GM12865 (cell line): ENCODE data around the gene ADAMTS17.

Experiments used
- DNase-seq: peaks from one replicate; pipeline ENCODE4 v3.0.0; 2010; ENCODE audit warnings: low read depth
- H3K4me3 ChIP-seq: 2 replicates; pipeline ENCODE4 v1.5.1; 2011; ENCODE audit warnings: mild to moderate bottlenecking, low read depth, low read length, control low read depth
- TF ChIP-seq, protein P1 (sequence below): IDR thresholded peaks from 2 replicates; pipeline ENCODE4 v1.5.1; 2011; ENCODE audit warnings: low read length, control low read depth, low read depth, inconsistent platforms; ENCODE audit not compliant: insufficient read depth; ENCODE audit errors: missing control alignments

The ADAMTS17 gene

DNA sequence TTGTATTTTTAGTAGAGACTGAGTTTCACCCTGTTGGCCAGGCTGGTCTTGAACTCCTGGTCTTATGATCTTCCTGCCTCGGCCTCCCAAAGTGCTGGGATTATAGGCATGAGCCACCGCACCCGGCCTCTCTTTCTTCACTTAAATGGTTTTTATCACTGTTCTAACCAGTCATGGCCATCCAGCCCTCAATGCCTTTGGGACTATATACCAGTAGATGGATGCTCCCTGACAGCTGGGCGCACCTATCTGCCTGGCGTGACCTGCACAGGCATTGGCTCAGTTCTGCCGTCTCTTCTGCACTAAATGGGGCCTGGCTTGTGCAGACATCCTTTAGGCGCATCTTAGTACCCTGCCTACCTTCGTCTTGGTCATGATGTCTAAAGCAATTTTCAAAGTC is 233.4 kb downstream of the ADAMTS17 start:
- H3K4me3 ChIP-seq = no peak overlapping the region
- TF ChIP-seq, protein P1, sequence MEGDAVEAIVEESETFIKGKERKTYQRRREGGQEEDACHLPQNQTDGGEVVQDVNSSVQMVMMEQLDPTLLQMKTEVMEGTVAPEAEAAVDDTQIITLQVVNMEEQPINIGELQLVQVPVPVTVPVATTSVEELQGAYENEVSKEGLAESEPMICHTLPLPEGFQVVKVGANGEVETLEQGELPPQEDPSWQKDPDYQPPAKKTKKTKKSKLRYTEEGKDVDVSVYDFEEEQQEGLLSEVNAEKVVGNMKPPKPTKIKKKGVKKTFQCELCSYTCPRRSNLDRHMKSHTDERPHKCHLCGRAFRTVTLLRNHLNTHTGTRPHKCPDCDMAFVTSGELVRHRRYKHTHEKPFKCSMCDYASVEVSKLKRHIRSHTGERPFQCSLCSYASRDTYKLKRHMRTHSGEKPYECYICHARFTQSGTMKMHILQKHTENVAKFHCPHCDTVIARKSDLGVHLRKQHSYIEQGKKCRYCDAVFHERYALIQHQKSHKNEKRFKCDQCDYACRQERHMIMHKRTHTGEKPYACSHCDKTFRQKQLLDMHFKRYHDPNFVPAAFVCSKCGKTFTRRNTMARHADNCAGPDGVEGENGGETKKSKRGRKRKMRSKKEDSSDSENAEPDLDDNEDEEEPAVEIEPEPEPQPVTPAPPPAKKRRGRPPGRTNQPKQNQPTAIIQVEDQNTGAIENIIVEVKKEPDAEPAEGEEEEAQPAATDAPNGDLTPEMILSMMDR = no peak
- DNase-seq = no peak

DNA sequence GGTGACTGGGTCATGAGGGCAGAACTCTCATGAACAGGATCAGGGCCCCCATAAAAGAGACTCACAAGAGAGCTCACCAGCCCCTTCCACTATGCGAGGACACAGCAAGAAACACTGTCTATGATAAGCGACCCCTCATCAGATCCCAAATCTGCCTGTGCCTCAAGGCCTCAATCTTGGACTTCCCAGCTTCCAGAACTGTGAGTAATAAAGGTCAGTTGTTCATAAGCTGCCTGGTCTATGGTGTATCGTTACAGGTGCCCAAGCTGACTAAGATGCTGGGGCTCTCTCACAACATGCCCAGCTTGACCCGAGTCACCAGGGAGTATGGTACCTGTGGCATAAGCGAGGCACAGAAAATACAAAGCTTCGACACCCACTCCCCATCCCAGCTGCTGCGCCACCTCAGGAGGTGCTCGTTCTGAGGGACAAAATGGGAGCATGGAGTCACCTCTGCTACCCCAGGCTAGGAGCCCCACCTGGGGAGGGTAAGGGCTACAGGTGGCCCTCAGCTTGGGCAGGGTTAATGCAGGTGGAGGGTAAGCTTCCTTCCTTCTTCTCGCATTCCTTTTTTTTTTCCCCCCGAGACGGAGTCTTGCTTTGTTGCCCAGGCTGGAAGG is 234.1 kb downstream of the ADAMTS17 start:
- TF ChIP-seq, protein P1 = no peak
- DNase-seq = no peak
- no peak overlapping the region for H3K4me3 ChIP-seq

DNA sequence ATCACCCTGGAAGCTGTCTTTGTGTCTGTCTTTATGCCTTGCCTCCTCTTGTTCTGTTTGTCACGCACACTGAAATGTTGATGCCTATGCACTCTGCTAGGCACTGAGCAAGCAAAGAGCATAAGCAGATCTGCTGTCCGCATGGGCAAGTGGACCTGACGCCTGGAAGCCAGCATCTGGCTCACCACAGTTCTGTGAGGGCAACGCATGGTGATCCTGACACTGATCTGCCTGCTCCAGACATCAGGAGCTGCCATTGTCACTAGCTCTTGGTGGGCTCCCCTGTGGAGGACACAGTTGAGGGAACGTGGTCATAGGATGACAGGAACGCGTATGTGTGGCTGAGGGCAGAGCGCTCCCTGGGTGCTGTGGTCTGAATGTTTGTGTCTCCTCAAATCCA is 234.6 kb downstream of the ADAMTS17 start:
- DNase-seq = no peak
- no peak overlapping the region for H3K4me3 ChIP-seq
- TF ChIP-seq, protein P1 = no peak

DNA sequence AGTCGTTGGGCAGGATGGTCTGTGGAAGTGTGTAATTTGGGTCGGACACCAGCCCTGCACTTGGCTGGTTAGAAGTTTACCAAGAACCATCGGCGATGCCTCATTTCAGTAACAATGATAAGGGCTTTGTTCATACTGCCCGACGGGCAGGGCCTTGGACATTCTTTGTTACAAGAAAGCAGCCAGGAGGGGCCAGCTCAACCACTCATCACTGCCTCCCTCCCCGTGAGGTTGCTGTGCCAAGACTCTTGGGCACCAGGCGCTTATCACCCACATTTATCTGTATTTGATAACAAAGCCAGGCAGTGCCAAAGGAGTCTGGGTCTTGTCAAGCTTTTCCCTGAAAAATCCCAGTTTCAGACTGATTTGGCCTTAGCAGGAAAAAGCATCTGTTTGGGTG is 235.0 kb downstream of the ADAMTS17 start:
- TF ChIP-seq, protein P1 = no peak
- H3K4me3 ChIP-seq = no peak overlapping the region
- no peak for DNase-seq

DNA sequence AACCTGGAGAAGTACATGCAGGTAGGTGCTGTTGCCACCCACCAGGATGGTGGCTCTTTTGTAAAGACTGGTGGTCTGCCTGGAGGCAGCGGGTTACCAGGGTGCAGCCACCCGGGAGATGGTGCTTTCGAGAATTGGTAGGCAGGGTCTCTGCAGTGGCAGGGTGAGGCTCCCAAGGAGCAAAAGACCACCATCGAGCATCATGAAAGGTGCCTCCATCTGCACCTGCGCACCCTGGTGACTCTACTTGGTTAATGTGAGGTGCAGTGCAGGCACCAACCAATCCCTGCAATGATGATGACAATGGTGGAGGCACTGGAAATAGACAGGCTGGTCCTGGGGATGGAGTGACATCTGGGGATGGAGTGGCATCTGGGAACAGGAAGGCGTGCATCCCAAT is 236.7 kb downstream of the ADAMTS17 start:
- TF ChIP-seq, protein P1 = no peak
- H3K4me3 ChIP-seq = no peak overlapping the region
- DNase-seq = no peak

DNA sequence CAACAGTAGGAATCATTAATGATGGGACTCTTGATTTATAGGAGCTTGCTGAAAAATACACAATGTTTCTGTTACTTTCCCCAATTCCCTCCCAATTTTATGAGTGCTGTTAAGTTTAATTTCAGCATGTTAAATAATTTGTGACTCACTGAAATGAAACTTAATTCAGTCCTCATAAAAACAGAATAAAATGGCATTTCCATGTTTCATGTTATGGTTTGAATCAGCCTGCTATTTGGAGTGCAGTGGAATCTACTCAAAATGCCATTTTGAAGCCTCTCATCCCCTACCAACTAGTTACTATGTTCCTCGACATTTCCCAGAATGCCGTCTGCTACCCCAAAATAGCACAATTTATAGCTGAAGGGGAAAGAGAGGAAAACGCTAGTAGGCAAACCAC is 237.5 kb downstream of the ADAMTS17 start:
- H3K4me3 ChIP-seq = no peak overlapping the region
- no peak for DNase-seq
- TF ChIP-seq, protein P1 = no peak

DNA sequence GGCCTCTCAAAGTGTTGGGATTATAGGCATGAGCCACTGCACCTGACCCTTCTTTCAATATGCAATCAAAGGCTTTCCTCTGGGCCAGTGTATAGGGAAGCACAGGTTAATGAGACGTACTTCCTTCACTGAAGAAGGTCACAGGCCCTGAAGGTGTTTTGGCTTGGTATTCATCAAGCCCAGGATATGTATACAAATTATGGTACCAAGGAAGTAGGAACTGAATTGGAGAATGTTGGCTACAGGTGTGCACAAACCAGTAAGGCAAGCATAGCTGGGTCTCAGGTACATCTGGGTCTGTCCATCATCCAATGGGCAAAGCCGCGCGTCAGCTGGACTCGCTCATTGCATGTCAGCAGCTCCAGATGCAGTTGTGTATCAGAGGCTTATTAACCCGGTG is 237.9 kb downstream of the ADAMTS17 start:
- no peak overlapping the region for H3K4me3 ChIP-seq
- TF ChIP-seq, protein P1 = no peak
- no peak for DNase-seq
